CD4-positive, alpha-beta T cell treated with Interleukin-1 beta for 1 hour (primary cell): ENCODE results near the gene OR52B4.
"Not testable (repeated sequence)": the region's sequence is repeated elsewhere in the genome, so short reads cannot be mapped to it uniquely, and the experiment has no call there.

Source experiments
- DNase-seq, 2 donors: peaks; one replicate each; pipeline ENCODE4 v3.0.0-alpha.2; 2020 to 2022

OR52B4 gene

DNA sequence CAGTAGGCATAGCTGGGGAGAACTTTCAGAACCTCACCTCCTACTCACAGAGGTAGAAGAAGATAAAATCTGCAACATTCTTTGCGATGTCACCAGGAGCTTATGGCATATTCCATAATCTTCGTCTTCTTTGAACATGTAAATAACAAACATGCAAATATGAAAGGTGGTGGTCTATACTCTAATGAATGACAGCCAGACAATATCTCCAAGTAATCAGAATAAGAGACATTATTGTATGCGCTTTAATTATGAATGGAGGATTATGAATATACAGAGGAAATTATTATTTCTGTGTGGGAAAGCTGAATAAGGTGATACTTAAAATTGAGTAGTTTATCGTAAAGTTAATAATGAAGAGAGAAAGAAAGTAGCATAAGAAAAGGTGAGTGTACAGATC lies at the start of gene OR52B4:
OR52B4 (minus strand) TSS at position 101 of the 400 bp plus-strand sequence; CDS start at position 10, 91 bp downstream.
- DNase-seq = no peak

DNA sequence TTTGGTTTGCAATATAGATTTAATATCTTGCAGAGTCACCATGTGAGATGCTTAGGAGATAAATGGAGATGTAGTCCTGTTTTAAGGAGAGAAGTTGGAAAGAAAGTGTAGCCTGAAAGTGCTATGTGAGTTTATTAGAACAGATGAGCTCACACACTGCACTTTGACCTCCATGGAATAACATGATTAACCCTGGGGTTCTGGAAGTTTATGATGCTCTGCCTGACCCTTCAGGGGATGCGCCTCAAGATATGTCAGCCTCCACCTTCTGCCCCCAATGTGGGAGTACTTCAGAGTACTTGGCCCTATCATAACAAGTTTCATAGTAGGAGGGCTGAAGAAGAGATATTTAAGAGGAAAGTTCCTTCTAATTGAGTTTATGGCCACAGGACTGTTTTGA lies 48.6 kb upstream of the OR52B4 start:
- no peak for DNase-seq

DNA sequence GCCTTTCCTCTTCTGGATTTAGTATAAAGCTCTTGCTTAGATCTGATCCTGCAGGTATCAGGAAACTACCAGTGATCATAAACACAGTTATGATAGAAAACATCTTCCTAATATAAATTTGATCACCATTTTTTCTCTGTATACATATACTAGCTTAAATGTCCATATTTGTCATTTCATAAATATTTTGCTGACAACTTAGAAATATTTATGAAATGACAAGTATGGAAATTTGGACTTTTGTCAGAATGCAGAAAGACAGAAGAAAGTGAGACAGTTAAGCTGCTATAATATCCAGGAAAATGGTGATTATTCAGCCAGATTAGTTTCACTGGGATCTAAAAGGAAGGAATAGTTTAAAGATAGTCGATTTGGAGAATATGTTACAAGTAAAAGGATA lies 48.1 kb upstream of the OR52B4 start:
- DNase-seq = no peak

DNA sequence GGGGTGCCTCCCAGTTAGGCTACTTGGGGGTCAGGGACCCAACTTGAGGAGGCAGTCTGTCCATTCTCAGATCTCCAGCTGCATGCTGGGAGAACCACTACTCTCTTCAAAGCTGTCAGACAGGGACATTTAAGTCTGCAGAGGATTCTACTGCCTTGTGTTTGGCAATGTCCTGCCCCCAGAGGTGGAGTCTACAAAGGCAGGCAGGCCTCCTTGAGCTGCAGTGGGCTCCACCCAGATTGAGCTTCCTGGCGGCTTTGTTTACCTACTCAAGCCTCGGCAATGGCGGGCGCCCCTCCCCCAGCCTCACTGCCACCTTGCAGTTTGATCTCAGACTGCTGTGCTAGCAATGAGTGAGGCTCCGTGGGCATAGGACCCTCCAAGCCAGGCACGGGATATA lies 38.0 kb upstream of the OR52B4 start:
- DNase-seq = not testable (repeated sequence)

DNA sequence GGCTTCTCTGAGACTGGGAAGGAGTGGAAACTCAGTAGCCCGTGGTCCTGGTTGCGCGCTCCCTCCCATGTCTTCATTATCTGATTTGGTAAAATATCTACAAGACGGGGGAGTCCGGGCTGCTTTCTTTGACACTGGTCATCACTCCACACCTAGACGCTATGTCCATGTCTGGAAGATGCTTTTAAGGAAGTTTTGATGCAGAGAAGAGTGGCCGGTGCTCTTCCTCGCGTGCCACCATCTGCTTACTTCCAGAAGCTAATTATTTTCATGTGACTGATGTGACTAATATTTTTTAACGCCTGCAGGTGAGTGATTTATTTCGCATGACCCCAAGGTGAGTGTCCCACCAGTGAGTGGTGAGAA lies 25.7 kb upstream of the OR52B4 start:
- DNase-seq = no peak

DNA sequence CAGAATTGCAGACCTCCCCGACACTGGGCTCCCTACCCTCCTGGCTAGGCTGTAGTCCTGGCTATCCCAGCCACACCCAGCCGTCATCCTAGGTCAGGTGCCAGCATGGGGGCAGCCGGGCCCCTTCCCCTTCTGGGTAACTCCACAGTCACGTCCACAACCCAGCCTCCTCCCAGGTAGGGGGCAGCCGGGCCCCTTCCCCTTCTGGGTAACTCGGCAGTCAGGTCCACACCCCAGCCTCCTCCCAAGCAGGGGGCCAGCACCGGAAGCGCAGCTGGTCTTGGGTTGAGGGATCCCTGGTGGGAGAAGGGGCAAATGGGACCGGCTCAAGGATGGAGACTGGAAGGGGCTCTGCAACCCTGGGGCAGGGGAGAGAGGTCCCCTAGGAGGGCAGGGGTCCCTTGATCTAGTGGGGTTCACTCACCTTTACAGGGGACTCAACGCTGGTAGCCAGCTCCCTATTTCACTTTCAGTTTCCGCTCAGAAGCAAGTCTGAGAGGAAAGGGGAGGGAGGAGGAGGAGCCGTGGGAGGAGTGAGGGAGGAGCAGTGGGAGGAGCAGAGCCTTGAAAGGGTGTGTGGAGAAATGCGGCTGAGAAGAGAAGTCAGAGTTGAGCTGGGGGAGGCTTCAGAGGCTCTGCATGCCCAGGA lies 25.1 kb upstream of the OR52B4 start, which contains the start of gene TRIM21:
TRIM21 (minus strand) TSS at position 494 of the 649 bp plus-strand sequence. CDS start 3,293 bp downstream, outside the sequence.
- peak; percentile 86 to 89 for DNase-seq

DNA sequence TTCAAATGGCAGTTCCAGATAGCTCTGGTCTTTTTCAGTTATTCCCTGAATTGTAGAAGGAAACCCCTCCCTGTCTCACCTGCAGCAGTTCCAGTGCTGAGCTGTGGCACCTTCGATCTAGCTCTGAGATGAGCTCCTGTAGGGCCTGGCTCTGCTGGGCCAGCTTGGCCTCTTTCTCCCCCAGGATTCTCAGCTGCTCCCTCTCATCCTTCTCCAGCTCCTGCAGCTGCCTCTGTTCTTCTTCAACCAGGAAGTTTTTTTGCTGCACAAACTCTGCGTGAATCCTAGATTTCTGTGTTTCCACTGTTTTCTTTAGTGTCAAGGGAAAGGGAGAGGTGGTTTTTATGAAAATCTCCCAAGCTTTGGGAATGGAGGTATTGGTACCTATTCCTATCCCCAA lies 20.0 kb upstream of the OR52B4 start:
- DNase-seq = no peak

DNA sequence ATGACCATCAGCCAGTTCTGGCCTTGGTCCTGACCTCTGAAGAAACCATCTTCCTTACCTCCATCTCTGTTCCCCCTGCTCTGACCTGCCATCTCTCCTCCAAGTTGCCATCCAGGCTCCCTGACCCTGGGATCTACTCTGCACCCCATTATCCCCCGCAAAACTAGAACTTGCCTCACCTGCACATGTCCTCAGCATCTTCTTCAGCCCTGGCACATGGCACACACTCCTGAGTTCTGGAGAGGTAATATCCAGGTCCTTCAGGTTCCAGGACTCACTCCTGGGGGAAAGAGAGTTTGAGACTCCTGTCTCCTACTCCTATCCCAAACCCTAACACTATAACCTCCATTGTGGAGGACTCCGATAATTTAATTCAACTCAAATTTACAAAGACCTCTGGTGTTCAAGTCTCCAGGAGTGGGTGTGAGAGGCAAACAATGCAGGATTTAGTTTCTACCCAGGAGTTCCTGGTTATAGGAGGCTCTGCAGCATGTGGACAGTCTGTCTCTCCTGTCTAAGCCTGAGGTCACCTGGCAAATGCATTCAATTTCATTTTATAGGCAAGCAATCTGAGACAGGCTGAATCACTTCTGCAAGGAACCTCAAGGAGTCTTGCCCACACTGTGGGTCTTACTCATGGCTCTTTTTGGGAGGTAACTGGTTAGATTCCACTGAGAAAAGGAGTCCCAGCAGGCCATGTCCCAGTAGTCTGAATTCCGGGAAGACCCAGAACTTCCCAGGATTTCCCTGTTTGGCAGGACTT lies 18.0 kb upstream of the OR52B4 start:
- no peak for DNase-seq

DNA sequence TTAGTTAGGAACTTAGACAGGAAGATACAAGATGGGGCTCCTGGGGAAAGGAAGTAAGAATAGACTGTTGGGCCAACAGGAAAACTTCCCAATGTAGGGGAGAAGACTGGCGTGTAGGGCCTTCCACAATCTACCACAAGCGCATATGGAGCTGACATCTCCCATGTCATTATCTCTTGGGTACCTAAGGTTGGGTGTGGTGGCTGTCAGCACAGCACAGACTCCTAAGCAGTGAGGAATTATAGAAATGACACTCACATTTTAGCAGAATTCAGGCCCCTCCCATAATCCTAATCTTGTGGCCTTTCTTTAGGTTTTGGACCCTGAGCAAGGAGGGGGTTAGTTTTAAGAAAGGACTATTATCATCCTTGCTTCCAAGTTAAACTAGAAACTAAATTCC lies 13.7 kb upstream of the OR52B4 start:
- no peak for DNase-seq

DNA sequence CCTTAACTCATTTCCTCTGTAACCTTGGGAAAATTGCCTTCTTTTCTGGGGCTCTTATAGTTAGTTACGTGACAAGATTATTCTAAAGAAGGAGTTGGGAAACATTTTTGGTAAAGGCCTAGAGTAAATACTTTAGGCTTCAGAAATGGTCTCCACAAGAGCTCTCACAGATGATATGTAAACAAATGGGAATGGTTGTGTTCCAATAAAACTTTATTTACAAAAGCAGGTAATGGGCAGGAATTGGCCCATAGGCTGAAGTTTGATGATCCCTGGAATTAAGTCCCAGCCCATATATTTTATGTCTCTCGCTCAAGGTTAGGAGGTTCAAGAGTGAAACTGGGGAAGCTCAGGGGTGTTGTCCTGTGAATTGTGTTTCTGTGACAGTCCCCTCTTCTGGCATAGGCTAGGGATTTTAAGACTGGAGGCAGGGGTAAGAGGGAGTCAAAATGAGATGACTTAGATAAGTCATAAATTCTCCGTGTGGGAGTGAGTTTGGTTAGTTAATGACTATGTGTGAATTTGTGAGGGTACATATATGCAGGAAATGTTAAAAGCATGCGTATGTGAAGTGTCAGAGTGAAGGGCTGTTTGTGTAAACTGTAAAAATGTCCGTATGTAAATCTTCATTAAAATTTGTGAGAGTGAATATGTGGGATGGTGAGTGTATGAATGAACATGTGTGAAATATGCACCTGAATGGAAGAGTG lies 7.4 kb upstream of the OR52B4 start:
- no peak for DNase-seq

DNA sequence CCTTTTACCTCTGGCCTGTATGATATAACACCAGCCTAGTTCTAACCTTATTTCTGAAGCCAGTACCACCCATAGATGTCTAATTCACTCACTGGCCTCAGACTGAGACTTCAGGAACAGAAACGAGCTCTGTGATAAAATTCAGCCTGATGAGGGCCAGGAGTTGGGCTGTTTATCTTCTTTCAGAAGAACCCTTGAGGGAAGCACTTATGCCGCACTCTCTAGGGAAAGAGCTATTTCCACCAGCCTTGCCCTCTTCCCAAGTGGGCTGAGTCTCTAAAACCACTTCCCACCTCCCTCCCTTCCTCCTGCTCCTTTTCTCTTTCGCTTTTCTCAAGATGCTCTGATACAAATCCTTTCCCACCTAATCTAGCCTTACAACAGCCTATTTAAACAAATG lies 2.0 kb upstream of the OR52B4 start:
- DNase-seq = no peak

DNA sequence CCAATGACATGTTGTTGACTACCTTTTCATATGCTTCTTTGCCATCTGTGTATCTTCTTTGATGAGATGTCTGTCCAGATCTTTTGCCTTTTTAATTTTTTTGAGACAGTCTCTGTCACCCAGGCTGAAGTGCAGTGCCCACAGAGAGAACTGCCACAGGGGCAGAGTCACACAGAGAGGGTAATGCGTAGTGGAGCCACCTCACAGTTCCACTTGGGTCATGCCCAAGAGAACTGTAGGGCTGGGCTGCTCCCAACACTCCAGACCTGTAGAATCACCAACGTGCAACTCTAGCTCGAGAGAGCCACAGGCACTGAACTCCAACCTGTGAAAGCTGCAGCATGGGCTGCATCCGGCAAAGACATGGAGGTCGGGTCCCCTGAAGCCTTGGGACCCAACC lies 20.0 kb downstream of the OR52B4 start:
- DNase-seq = not testable (repeated sequence)

DNA sequence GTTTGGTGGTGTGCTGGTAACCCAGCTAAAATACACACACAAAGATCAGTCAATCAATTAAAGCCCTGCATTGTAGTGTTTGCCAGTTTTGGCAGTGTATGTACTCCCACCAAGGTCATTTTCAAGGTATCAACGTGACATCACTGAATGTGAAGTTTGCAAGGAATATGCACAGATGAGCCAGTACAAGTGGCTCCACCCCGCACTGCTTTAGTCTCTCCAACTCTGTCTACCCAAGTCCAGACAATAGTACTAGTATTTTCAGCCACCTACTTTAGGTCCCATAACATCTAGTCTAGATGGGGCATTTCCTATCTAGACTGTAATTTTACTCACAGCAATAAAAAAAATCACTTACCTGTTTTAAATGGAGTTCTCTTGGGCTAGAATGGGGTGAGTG lies 22.8 kb downstream of the OR52B4 start:
- not testable (repeated sequence) for DNase-seq

DNA sequence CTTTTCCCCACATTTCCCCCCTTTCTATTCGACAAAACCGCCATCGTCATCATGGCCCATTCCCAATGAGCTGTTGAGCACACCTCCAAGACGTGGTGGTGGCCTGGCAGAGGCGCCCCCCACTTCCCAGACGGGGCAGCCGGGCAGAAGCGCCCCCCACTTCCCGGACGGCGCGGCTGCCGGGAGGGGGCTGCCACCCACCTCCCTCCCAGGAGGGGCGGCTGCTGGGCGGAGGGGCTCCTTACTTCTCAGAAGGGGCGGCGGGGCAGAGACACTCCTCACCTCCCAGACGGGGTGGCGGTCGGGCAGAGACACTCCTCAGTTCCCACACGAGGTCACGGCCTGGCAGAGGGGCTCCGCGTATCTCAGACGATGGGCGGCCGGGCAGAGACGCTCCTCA lies 33.8 kb downstream of the OR52B4 start:
- not testable (repeated sequence) for DNase-seq
